Stimulated activated CD4-positive, alpha-beta T cell treated with anti-CD3 and anti-CD28 coated beads, Interleukin-4, amount 100 ng/mL, for 4 hours (primary cell): Measurements from ENCODE around the gene CEP85L.
A peak's percentile ranks its signal among the peaks of the same experiment; 100 is the strongest.

Source experiments
- DNase-seq, 2 experiments: peaks; one replicate each; pipeline ENCODE4 v3.0.0-alpha.2; 2020

CEP85L gene

GRCh38 chr6:118535176-118535844, 116.1 kb downstream of the CEP85L start:
- no peak for DNase-seq

DNA sequence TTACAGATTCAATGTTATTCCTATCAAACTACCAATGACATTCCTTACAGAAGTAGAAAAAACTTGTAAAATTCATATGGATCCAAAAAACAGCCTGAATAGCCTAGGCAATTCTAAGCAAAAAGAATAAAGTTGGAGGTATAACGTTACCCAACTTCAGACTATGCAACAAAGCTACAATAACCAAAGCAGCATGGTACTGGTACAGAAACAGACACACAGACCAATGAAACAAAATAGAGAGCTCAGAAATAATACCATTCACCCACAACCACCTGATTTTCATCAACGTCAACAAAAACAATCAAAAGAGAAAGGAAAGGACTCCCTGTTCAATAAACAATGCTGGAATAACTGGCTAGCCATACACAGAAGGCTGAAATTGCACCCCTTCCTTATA, 120.4 kb downstream of the CEP85L start:
- no peak for DNase-seq

DNA sequence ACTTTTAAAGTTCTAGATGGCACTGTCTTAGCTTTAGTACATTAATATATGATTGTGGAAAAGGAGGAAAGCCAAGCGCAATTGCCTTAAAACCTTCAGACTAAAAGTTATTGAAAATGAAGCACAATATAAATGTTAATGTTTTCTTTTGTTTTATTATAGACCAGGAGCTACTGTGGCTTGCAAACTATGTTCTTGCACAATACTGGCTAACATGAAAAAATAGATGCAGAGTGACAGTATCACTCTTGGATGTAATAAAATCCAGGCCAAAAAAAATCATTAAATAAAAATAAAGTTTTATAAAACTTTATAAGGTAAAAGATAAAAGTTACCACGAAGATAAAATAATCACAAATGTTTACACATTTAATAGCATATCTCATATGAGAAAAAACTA, 121.6 kb downstream of the CEP85L start:
- no peak for DNase-seq

DNA sequence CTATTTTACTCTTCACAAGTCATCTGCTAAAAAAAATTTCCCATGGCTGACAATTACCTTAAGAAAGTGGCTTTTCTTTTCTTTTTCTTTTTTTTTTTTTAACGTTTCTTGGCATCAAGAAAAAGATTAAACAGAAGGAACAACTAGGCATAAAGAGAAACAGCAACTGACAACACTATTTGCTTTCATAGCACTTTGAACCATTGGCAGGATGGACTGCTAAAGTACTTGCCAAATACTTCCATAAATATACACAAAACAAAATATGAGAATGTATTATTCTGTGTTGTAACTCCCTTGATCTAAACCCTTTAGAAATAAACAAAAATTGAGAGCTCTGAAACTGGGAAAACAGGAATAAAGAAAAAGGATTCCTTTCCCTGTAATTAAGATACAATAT, 123.3 kb downstream of the CEP85L start:
- no peak for DNase-seq

DNA sequence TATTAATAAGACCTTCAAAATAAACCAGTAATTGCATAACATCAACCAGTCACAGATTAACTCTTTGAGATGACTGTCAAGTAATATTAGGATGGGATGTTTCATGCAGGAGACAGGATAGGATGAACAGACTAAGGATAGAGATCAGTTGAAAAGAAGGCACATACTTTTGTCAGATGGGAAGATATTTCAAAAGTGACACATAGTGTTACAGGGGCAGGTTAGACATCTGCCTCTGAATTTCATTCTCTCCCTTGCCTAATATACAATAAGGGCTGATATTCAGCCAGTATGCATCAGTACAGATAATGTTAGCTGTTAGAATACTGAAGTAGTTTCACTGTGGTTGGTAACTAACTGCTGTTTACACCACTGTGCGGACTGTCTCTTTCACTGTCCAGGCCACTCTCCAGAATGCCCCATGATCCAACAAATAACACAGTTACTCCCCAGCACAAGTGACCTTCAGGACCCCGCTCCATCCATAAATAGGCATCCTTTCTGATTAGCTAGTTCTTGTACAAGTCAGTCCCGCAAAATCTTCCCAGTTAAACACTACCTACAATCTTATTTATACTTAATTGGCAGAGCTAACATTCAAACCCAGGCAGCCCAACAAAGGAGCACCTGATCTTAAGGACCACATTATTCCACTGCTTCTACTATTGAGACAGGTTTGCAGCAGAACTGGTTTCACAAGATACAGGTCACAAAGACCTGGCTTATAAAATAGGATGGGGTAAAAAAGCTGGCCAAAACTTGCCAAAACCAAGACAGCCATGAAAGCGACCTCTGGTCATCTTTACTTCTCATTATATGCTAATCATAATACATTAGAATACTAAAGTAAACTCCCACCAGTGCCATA, 125.2 kb downstream of the CEP85L start:
- DNase-seq: no peak

DNA sequence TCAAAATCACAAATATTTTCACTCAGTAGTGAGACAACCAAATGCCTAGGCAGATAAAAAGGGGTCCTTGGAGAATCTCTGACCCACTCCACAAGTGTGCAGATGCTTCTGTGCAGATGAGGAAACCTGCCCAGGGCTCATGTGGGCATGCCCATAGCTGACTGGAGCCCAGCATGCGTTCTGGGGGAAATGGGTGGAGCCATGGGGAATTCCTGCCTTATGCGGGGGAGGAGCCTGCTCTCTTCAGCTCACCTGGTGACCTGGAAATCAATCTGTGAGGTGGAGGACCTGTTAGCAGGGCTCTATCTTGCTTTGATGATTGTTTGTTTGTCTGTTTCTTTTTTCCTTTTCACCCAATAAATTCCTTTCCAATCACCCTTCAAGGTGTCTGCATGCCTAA, 126.7 kb downstream of the CEP85L start:
- peak in 1 of 2 experiments; percentile 5 for DNase-seq

DNA sequence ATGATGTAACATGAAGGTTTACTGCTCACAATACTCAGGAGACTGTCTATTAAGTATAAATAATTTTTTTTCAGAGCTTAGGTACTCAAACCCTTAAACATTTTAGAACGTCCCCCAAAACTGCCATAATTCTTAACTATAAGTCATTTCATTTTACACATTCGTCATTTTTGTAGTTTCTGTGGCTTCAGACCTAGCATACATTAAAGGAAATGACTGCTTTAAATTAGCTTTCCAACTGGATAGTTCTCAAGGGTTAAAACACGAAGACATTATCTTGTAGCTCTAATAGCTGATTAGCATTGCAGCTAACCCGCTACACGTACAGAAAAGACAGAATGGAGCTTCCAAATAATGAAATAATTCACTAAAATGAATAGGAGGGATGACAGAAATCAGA, 128.2 kb downstream of the CEP85L start:
- no peak for DNase-seq

DNA sequence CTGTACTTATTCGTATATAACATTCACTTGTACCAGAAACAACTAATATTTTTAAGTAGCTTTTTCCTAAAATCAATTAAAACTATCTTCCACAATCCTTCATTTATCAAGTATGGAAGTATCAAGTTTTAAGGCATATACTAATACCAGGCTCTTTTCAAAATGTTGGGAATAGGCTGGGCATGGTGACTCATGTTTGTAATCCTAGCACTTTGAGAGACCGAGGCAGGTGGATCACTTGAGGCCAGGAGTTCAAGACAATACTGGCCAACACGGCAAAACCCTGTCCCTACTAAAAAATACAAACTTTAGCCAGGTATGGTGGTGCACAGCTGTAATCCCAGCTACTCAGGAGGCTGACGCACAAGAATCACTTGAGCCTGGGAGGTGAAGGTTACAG, 129.0 kb downstream of the CEP85L start:
- DNase-seq: no peak

DNA sequence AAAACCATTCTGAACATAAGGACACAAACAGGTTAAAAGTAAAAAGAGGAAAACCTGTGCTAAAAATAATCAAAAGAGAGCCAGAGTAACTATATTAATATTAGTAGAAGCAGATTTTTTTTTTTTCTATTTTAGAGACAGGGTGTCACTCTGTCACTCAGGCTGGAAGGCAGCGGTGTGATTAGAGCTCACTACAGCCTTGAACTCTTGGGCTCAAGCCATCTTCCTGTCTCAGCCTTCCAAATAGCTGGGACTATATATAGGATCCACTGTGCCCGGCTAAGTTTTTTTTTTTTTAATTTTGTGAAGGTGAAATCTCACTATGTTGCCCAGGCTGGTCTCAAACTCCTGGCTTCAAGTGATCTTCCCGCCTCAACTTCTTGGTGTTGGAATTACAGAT, 136.7 kb downstream of the CEP85L start:
- DNase-seq: no peak

DNA sequence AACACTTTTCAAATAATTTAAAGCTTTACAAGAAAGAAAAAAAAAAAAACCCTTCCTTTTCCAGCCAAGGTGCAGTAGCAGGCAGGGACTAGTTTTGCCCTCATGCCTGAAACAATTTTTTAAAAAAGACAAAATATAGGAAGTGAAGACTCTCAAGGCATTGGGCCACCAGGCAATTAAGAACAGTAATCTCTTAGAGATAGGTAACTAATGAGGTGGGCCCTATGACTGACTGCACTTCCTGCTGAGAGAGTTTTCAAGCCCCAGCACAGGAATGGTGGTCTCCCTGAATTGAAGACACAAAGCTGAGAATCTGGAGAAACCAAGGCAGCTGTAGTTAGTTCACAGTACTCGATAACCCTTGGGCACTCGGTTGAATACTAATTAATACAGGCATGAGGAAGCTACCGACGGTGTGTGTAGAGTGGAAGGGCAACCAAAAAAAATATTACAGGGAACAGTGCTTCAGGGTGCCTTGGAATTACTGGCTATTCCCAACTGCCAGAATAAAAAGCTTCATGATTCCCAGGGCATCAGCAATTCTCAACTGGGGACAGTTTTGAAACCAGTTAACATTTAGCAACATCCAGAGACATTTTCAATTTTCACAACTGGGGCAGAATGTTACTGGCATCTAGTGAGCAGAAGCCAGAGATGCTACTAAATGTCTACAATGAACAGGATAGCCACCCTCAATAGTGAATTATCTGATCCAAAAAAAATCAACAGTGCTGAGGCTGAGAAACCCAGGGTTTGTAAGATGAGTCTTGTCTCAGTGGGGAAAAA, 139.3 kb downstream of the CEP85L start:
- no peak for DNase-seq

DNA sequence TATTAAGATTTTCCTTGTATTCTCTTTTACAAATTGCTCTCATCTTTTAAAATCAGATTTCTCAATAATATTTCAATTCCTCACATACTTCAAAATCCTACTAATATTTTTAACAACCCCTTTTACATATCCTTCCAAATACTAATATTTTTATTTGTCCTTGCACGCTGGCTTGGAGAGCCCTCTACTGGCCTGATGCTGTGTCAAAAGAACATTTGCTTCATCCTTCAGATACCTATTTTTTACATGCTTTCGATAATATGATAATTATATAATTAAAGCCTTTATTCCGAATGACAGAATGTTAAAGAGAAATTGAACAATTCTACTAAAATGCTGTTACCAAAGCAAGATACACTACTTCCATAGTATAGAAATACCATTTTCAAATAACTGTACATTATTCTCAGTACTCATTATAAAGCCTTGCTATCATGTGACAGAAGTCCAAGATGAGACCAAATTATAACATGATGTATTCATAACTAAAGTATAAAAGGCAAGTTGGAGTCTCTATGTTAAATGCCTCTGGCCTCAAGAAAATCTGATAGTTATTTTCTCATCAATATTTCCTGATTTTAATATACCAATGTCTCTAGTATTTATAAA, 142.3 kb downstream of the CEP85L start:
- no peak for DNase-seq

GRCh38 chr6:118507636-118508035, 143.8 kb downstream of the CEP85L start:
- DNase-seq: no peak

DNA sequence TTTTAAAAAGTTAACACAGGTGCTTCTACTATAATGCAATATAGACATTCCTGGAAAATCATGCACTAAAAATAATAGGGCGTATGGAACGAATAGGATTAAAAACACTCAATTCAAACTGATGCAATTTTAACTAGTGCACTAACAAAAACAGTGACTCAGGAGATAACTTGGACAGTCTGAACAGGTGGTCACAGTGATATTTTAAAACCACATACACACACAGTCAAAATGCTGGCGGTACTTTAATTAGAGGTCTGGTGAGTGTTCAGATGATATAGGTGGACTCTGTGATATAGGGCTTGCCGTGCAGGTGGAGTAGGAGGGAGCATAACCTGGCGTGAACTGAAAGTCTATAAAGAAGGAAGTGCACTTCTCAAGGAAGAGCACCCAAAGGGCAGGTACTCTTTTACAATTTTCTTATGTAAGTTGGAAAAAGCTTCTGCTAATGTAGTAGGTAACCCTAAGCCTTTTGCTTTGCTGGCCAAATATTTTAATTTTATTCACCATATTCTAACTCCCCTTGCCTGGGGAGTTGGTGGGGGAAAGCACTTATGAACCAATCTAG, 145.2 kb downstream of the CEP85L start:
- no peak for DNase-seq

DNA sequence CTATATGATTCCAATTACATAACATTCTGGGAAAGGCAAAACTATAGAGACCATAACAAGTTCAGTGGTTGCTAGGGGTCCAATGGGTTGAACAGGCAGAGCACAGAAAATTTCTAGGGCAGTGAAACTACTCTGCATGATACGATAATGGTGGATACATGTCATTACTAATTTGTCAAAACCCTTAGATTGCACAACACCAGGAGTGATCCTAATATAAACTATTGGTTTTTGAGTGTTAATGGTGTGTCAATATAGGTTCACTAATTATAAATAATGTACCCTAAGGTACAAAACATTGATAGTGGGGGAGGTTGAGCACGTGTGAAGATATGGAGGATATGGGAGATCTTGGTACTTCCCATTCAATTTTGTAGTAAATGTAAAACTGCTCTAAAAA, 145.7 kb downstream of the CEP85L start:
- DNase-seq: no peak

GRCh38 chr6:118504611-118505010, 146.8 kb downstream of the CEP85L start:
- DNase-seq: no peak

DNA sequence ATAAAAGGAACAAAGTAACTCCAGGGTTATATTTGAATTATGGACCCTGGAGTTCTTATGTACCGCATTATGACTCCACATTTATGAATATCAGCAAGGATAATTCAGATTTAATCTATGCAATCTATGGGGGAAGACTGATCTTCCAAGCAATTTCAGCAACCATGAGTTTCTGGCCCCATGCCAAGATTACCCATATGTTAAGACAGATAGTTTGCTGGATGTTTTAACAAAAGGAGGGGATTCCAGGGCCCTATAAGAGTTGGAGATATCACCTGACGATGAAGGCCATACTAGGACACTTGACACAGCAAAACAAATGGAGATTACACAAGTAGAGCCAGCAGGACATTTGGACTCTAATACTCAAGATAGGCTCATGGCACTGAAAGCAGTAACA, 149.2 kb downstream of the CEP85L start:
- DNase-seq: no peak

GRCh38 chr6:118501765-118502164, 149.6 kb downstream of the CEP85L start:
- DNase-seq: no peak

- no peak for DNase-seq
Observed at GRCh38 chr6:118501099-118501498, 150.3 kb downstream of the CEP85L start.

- DNase-seq: no peak
Observed at GRCh38 chr6:118500130-118501015, 151.0 kb downstream of the CEP85L start.

- DNase-seq: no peak
Observed at GRCh38 chr6:118495485-118496280, 155.7 kb downstream of the CEP85L start.

DNA sequence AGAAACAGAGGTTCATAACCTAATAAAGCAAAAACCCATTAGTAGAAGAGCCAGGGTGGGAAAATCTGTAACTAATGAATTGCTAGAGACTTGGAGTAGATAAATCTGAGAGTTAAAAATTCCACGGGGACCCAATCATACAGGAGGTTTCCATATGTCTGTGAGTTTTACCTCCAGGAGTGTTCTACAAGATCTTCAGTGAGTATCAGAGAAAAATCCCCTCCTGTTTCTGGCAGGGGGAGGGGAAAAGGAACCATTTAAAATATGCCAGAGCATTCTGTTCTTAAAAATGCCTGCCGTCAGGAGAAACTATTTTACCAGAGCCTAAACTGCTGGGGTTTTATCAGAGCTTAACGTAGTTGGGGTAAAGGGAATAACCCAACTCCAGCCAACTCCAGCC, 157.3 kb downstream of the CEP85L start:
- no peak for DNase-seq
